Occipital lobe (tissue), 2 donors: ENCODE data around the gene PTRH1. TPM values are rescaled to one million over a fixed set of nuclear protein-coding genes. Genes with fewer than 3 reads are reported as not detected.
A peak's percentile ranks its signal among the peaks of the same experiment; 100 is the strongest.

Experiments used
- DNase-seq: peaks from one replicate; lab custom pipeline; 2025; lab: John Stamatoyannopoulos, UW
- total RNA-seq: library from RNA; depleted of rRNA; stranded (reverse); fragments of >200 nt; gene quantifications from one replicate; pipeline ENCODE4 v1.2.3, GENCODE V29; 2014

Gene PTRH1
- total RNA-seq, 1 donor from 2014 or later = 5.0 TPM

DNA sequence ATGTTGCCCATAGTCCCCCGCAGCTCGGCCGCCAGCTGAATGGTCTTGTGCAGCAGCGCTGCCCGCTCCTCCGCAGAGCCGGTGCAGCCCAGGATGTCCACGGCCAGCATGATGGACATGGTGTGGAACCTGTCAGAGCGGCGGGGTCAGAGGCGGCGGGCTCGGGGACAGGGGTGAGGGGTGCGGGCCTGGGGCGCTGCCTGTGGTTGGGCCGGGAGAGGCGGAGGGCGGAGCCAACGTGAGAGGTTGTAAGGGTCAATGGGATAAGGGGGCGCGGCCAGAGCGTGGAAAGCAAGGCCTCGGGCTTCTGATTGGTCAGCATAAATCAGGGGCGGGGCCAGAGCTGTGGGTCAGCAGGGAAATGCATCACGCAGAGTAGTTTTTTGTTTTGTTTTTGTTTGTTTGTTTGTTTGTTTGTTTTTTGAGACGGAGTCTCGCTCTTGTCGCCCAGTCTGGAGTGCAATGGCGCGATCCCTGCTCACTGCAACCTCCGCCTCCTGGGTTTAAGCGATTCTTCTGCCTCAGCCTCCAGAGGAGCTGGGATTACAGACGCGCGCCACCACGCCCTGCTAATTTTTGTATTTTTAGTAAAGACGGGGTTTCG lies 26.5 kb upstream of the PTRH1 start:
- DNase-seq = peak; percentile 61

DNA sequence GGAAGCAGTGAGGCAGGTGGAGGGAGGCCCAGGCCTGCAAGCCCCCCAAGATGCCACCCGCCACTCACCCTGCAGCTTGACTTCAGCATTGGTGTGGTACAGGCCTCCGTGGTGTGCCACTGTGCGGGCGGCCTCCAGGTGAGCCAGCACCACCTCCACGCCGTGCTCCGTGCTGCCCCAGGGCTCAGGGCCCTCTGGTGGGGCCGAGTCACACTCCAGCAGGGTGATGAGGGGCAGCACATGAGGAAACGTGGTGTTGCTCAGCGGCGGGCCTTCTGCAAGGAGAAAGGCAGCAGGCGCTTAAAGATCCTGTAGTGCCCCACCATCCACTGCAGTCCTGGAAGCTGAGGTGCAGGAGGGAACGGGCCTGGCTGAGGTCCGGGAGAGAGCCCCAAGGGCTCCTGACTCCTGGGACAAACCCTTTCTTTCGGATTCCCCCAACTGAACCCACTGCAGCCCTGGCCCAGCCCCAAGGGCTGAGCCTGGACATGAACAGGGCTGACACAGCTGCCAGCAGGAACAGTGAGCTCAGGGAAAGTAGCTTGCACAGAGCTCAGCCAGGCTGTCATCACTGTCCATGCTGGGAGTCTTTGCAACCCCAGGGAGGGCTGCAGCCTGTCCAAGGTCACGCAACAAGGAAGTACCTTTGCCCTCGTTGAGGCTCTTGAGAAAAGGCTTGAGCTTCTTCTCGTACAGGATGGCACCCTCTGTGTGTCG lies 24.3 kb upstream of the PTRH1 start:
- no peak for DNase-seq

DNA sequence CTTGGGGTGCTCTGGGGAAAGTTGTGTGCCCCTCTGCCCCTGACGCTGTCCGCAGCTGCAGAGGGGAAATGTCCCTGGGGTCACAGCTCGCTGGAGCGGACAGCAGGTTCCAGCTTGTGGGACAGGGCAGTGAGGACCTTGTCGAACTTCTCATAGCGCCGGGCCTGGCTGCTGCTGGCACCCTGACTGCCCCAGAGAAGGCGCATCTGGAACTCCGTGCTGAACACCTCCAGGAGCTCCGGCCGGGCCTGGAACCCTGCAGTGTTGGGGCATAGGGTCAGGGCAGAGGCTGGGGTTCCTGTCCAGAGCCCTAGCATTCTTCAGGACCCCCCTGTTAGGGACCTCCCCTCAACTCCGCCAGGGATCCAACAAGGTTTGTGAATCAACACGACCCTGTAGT lies 23.2 kb upstream of the PTRH1 start:
- no peak for DNase-seq

DNA sequence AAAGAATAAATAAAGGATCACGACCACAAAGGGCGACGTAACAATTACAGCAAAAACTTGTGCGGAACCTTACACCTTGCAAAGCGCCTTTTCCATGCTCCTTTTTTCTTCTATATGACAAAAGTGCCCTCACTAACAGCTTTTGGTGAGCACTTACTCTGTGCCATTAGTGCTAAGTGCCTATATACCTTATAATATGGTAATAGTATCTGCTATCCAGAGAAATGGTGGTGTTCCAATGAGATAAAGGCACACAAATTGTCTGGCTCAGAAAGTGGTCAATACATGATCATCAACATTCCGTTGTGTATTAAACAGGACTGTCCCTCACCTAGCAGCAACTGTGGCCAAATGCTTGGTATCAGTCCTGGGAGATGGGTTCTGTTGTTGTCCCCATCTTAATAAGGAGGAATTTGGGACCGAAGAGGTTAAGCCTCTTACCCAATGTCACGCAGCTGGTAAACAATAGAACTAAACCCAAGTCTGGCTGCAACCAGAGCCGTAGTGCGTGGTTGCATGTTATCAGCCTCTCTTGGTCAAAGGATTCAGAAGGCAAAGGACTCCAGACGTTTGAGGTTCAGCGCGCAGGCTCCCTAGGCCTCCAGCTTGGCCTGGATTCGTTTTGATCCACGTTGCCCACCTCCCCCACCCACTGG lies 20.2 kb upstream of the PTRH1 start:
- no peak for DNase-seq

DNA sequence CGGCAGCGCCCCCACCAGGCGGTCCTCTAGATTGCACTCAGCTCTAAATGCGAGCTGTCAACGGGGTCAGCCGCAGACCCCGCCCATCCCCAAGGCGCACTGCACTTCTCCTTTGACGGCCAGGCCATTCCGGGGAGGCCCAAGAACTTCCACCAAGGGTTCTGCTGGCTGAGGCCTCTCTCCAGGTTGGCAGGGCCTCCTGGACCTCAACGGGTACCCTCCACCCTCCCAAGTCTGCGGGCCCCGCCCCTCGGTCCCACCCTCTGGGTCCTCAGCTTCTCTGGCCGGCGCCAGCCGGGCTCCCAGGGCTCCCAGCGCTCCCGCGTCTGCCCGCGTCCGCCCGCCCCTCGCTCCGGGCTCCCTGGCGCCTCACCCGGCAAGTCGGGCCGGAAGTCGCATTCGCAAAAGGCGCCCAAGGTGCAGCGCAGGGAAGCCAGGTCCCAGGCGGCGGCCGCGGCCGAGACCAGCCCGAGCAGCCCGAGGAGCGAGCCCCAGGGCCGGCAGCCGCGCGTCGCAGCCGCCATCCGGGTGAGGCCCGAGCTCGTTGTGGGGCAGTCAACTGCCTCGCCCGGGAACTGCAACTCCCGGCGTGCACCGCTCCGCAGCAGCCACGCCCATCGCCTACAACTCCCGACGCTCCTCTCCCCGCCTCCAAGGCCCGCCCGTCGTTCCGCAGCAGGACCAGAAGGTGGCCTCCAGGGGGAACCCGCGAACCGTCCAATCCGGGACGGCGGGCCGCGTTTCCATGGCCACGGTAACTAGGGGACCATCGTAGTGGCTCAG lies 19.5 kb upstream of the PTRH1 start, which contains the start of gene TOR2A:
Gene TOR2A (minus strand): TSS at position 548 of the 783 bp plus-strand sequence. CDS start 24 bp downstream, at position 524.
- DNase-seq = peak; percentile 98

DNA sequence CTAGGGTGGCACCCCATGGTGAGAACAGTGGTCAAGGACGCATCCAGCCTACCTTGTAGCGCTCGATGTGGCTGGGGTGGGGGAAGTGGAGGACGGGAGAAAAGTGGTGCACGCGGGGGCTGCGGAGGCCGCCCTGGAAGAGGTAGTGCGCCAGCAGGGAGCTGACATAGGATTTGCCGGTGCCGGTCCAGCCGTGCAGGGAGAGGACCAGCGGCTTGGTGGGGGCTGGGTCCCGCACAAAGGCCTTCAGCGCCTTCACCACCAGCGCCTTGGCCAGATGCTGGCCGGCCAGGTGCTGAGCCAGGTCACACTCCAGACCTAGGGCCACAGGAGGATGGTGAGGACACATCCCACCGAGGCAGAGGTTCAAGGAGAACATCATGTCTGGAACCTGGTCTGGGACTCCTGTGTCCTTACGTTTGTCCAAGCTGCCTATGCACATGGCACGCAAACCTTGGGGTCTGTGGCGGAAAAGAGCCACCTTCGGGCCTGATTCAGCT lies 18.8 kb upstream of the PTRH1 start:
- no peak for DNase-seq

DNA sequence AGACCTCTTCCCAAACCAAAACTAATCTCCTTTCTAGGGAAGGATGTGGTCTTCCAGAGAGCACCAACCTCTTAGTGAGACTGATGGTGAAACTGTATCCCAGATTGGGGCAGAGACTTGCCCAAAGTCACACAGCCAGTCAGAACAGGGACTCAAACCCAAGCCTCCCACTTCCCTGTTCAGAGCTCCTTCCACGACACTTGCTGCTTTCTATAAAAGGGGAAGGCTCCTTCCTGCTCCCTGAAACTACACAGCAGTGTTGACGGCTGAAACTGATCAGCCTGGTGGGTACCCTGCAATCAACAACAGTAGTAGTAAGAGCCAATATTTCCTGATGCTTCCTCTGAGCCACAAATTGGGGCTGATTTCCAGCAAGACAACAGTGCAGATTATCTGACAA lies 18.2 kb upstream of the PTRH1 start:
- DNase-seq = no peak

DNA sequence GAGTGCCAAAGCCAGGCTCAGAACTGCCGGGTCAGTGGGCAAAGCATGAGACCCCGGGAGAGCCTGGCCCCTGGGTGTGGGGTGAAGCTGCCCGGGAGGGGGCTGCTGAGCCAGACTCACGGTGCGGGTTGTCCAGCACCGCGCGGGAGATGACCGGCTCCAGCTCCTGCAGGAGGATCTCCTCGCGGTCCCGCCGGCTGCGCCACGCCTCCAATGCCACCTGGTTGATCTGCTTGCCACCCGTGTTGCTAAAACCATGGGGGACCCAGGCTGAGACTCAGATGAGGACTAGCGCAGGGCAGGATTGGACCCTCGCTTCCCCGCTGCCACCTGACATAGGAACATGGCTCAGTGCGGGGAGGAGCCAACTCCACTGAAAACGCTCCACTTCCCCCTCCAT lies 17.0 kb upstream of the PTRH1 start:
- DNase-seq = no peak

DNA sequence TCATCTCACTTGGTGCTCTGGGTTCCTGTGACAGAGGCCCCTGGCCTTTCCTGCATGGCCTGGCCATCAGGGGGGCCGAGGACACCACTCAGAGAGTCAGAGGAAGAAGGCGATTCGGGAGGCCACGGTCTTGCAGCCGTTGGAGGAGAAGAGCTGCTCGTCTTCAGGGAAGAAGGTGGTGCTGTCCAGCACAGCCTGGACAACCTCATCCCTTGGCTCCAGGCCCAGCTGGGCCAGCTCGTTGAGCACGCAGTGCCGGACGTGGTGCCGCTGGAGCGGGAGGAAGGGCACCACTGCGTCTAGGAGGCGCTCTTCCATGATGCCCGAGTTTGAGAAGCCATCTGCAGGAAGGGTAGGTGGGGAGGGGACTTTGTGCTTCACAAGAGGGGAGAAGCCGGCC lies 16.5 kb upstream of the PTRH1 start:
- no peak for DNase-seq

DNA sequence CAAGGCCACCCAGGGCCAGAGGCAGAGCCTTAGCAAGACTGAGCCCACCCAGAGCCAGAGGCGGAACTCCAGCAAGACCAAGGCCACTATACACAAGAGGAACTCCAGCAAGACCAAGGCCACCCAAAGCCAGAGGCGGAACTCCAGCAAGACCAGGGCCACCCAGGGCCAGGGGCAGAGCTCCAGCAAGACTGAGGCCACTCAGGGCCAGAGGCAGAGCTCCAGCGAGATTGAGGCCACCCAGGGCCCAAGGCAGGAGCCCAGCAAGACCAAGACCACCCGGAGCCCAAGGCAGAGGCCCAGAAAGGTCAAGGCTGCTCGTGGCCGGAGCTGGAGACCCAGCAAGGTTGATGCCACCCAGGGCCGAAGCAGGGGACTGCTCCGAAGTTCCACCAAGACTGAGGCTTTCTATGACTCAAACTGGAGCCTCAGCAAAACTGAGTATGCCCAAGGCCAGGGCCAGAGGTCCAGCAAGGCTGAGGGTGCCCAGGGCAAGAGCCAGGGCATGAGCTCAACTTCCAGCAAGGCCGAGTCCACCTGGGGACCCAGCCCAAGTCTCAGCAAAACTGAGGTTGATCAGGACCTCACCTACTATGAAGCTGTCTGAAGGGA lies 15.4 kb upstream of the PTRH1 start:
- DNase-seq = no peak

DNA sequence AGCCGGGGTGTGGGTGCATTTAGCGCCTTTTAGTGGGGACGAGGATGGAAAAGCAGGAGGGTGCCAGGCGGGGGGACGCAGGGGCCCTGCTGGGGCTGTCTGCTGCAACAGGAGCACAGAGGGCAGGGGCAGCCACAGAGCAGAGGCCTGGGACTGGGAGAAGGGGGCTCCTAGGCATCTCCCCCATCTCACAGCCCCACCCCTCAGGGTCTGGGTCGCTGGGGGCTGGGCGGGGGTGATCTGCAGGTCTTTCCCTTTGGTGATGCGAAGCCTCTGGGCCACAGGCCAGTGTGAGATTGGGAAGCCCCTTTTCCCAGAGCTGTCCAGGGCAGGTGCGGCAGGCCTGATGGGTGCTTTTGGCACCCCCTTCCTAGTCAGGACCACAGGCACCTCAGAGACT lies 14.8 kb upstream of the PTRH1 start:
- no peak for DNase-seq

DNA sequence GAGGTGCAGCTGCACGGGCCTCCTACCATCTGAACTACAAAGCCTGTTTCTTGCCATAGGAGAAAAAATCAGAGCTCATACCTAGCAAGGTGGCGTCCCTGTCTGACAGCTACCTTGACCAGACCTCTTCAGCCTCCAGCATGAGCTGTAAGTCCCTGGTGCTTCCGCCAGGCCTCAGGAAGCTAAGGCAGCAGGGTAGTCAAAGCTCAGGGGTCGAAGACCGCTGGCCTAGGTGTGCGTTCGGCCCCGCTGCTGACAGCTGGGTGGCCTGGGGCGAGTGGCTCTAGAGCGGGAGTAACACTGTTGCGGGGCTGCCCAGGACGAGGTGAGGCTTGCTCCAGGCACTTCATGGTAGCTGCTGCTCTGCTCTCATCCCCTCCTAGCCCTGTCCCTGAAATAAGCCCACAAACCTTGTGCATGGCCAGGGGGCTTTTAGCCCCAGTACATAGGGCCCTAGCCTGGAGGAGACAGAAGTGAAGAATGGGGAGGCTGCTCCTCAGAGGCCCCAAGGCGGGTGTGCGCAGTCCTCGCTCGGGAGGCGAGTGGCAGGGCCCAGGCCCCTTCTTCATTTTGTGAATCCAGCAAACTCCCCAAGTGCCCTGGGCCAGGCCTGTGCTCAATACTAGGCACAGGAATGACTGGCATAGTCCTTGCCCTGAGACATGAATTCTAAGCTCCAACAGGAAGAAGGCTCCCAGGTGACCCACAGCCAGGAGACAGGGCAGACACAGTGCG lies 14.2 kb upstream of the PTRH1 start:
- no peak for DNase-seq

DNA sequence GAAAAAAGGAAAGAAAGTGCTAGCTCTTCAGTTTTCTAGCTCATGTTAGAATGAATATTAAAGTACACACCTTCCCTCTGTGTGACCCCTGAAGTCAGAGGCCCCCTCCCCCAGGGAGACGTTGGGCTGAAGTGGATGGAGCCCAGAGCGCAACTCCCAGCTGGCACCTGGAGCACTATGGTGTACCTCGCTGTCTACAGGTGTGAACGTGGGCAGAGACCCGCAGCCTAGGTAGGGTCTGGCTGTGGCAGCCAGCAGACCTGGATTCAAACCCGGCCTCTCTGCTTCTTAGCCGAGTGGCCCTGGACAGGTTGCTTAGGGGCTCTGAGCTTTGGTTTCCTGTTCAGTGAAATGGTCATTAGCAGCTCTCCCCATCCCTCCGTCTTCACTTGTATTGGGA lies 13.3 kb upstream of the PTRH1 start:
- DNase-seq = no peak

DNA sequence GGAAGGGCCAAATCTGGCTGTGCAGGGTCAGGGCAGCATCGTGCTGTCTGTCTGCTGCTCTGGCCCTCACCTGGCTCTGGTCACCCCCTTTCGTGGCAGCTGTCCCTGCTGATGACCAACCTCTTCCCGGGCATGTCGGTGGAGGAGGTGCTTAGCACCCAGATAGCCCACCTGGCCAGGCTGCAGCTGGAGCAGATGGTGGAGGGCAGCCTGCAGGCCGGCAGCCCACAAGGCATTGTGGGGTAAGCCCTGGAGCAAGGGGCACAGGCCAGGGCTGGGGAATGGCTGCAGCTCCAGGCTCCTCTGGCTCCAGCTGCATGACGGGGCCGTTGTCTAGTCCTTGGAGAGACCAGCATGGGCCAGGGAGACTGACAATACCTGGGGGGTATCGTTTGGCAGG lies 11.4 kb upstream of the PTRH1 start:
- no peak for DNase-seq

DNA sequence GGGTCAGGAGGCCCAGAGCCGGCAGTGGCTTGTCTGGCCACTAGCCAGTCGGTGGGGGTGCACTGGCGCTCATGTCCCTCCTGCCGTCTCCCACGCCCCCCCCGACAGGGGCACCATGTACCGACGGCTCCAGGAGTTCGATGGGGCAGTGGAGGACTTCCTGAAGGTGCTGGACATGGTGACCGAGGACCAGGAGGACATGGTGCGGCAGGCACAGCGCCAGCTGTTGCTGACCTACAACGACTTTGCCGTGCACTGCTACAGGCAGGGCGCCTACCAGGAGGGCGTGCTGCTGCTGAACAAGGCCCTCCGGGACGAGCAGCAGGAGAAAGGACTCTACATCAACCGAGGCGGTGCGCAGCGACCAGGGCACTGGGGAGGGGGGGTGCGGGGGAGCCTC lies 8.5 kb upstream of the PTRH1 start:
- DNase-seq = no peak

DNA sequence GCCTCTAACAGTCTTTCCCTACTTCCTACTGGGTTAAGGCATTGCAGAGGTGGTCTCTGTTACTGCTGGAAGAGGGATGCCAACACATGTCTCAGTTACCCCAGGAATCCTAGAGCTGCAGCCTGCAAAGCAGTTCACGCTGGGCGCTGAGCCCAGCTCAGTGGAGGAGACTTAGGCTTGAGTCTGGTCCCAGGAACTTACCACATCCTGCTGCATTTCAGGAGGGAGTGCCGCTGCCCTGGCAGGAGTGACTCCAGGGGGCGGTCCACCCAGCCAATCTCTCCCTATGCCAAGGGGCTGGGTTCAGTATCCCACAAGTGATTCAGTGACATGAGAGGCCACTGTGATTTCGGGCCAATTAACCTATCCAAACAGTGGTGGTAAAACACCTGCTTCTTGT lies 8.0 kb upstream of the PTRH1 start:
- no peak for DNase-seq

DNA sequence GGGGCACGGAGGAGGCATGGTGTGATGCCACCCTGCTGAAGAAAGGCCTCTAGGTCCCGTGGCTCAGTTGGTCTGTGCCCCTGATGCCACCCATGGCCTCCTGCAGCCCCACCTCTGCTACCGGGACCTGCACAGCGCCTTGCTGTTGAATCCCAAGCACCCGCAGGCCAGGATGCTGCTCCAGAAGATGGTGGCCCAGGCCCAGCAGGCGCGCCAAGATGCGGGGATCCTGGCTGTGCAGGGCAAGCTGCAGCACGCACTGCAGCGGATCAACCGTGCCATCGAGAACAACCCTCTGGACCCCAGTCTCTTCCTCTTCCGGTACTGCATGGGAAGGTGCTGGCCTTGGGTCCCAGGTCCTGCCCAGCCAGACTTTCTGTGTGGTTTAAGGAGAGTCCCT lies 7.5 kb upstream of the PTRH1 start:
- DNase-seq = no peak

DNA sequence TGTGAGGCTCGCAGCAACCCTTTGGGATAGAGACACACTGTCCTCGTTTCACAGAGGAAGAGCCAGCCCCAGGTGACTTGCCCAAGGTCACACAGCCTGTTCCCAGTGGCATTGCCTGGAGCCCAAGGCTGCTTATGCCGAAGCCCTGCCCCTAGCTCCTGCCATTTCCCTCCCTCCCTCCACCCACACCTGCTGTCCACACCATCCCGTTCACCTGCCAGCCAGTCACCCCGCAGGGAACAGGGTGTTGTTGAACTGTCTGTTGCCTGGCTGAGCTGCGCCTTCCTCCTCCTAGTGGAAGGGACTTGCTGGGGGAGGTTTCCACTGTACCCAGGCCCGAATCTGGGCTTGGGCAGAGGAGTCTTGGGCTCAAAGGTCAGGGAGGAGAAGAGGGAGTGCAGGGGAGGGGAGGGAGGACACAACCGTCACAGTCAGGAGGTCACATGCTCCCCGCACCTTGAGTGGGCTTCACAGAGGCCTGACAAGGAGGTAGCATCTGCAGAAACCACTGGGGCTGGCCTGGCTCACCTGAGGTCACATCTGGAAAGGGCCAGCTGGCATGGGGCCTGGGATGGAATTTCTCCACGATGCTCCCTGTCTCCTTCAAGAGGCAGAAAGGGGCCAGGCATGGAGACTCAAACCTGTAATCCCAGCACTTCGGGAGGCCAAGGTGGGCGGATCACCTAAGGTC lies 6.7 kb upstream of the PTRH1 start:
- no peak for DNase-seq

DNA sequence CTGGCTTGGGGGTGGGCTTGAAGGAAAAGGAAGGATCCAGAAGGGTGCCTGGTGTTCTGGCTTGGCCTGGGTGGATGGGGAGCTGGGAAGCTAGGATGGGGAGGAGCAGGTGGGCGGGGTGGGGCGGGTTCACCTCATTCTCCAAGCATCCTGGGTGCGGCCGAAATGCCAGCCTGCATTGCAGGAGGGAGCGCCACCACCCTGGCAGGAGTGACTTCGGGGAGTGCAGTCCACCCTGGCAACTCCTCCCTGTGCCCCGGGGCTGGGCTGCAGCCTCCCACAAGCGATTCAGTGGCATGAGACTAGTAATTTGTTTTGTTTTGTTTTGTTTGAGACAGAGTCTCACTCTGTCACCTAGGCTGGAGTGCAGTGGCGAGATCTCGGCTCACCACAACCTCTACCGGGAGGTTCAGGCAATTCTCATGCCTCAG lies 5.9 kb upstream of the PTRH1 start:
- no peak for DNase-seq

DNA sequence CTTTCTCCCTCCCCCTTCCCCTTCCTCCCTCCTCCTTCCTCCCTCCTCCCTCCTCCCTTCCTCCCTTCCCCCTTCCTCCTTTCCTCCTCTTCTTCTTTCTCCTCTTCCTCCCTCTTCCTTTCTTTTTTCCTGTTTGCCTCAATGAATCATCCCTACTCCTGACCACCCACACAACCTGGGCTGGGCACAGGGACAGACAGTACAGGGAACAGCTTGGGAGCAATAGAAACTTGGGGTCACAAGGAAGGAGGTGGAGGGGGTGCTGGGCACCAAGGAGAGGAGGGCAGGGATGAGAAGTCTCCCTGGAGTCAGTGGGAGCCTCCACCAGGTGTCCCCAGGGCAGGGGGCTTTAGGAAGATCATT lies 5.4 kb upstream of the PTRH1 start:
- no peak for DNase-seq
